ENCODE measurements around the gene NHERF2.

DNA sequence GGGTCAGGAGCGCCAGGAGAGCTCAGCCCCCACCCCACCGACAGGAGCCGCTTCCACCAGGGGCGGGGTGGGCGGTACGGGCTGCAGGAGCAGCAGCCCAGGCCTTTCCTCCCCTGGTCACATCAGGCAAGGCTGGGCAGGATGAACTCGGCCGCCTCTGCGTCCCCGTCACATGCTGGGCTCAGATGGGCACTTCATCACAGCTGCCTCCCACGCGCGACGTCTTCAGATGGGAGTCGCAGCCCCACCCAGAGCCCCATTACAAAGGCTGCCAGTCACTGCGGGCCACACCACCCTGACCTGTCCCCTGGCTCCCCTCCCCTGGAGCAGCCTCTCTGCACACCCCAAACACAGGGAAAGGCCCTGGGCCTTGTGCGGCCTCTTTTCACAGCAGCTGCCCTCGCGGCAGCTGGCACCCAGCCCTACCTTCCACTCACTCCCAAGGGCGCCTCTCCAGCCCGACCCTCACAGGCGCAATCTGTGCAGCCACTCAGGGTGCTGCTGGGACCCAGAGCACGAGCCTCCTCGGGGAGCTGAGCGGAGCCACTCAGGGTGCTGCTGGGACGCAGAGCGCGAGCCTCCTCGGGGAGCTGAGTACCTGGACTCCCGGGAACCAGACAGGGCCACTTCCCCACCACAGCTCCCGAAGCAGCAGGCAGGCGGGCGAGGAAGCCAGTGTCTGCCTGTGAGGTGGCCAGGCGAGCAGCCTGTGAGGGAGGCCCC is 21.7 kb upstream of the NHERF2 start:
- no peak for TF ChIP-seq POLR2AphosphoS5 (IDR thresholded peaks at IDR 0.05; ENCODE audit: low read depth, low read length)
- TF ChIP-seq POLR2A (IDR thresholded peaks at IDR 0.05; ENCODE audit: low read depth, low read length): no peak
- no peak for TF ChIP-seq TAF1 (IDR thresholded peaks at IDR 0.05; ENCODE audit: low read depth, low read length)
